Activated T-helper 17 cell treated with anti-CD3 and anti-CD28 coated beads, Interleukin-2, amount 50 U/mL, for 72 hours (primary cell): ENCODE measurements around the gene CCN5. TPM values are rescaled to one million over a fixed set of nuclear protein-coding genes. Genes with fewer than 3 reads are reported as not detected.

Source experiments
- ATAC-seq: fragments of 150-1000 bp; cut with Tn5 transposase; replicated peaks from 2 replicates; pipeline ENCODE4 v1.10.0; 2021; ENCODE audit warnings: mild to moderate bottlenecking, moderate library complexity
- H3K27ac Mint-ChIP-seq: one replicate; pipeline ENCODE4 v1.8.0; 2022; ENCODE audit warnings: mixed read lengths
- H3K27me3 Mint-ChIP-seq: one replicate; pipeline ENCODE4 v1.8.0; 2022; ENCODE audit warnings: mixed read lengths
- H3K36me3 Mint-ChIP-seq: one replicate; pipeline ENCODE4 v1.8.0; 2022; ENCODE audit warnings: low read depth, mild to moderate bottlenecking, mixed read lengths
- H3K4me1 Mint-ChIP-seq: one replicate; pipeline ENCODE4 v1.8.0; 2022; ENCODE audit warnings: mixed read lengths
- H3K4me3 Mint-ChIP-seq: one replicate; pipeline ENCODE4 v1.8.0; 2022; ENCODE audit warnings: mild to moderate bottlenecking, mixed read lengths
- H3K9me3 Mint-ChIP-seq: one replicate; pipeline ENCODE4 v1.8.0; 2022; ENCODE audit warnings: mixed read lengths
- total RNA-seq, 2 donors: library from RNA; stranded (reverse); gene quantifications; one replicate each; pipeline ENCODE4 v1.2.3, GENCODE V29; 2022

Gene CCN5
- total RNA-seq, 2 donors from 2014 or later, result not detected

GRCh38 chr20:44703183-44703925, 11.8 kb upstream of the CCN5 start:
- ATAC-seq, result no peak
- no peak overlapping the region for H3K4me3 Mint-ChIP-seq
- no peak overlapping the region for H3K27ac Mint-ChIP-seq
- H3K4me1 Mint-ChIP-seq, result no peaks in the 10 kb centered on the region
- peaks cover 2% of the 10 kb centered on the region for H3K27me3 Mint-ChIP-seq
- H3K9me3 Mint-ChIP-seq, result no peaks in the 10 kb centered on the region
- H3K36me3 Mint-ChIP-seq, result no peaks in the 10 kb centered on the region

- no peaks in the 10 kb centered on the region for H3K4me1 Mint-ChIP-seq
- H3K4me3 Mint-ChIP-seq, result no peak overlapping the region
- no peaks in the 10 kb centered on the region for H3K9me3 Mint-ChIP-seq
- no peak for ATAC-seq
- peaks cover 2% of the 10 kb centered on the region for H3K27me3 Mint-ChIP-seq
- H3K36me3 Mint-ChIP-seq, result no peaks in the 10 kb centered on the region
- no peak overlapping the region for H3K27ac Mint-ChIP-seq
These were observed 11.1 kb upstream of the CCN5 start for GRCh38 chr20:44703956-44704488.

- Mint-ChIP-seq H3K9me3 (no peaks in the 10 kb centered on the region), H3K4me1 (no peaks in the 10 kb centered on the region), H3K36me3 (no peaks in the 10 kb centered on the region), H3K27ac (no peak overlapping the region), H3K4me3 (no peak overlapping the region), H3K27me3 (peaks cover 2% of the 10 kb centered on the region)
- ATAC-seq, result no peak
These were observed 10.6 kb upstream of the CCN5 start for GRCh38 chr20:44704551-44704971.

- Mint-ChIP-seq H3K27ac (no peak overlapping the region), H3K4me3 (no peak overlapping the region), H3K36me3 (no peaks in the 10 kb centered on the region), H3K27me3 (peaks cover 2% of the 10 kb centered on the region), H3K4me1 (no peaks in the 10 kb centered on the region), H3K9me3 (no peaks in the 10 kb centered on the region)
- ATAC-seq, result no peak
These were observed 9.6 kb upstream of the CCN5 start for GRCh38 chr20:44705364-44706094.

GRCh38 chr20:44706301-44707017, 8.7 kb upstream of the CCN5 start:
- no peaks in the 10 kb centered on the region for H3K9me3 Mint-ChIP-seq
- no peak overlapping the region for H3K27ac Mint-ChIP-seq
- H3K4me3 Mint-ChIP-seq, result no peak overlapping the region
- H3K4me1 Mint-ChIP-seq, result no peaks in the 10 kb centered on the region
- H3K27me3 Mint-ChIP-seq, result peaks cover 2% of the 10 kb centered on the region
- no peaks in the 10 kb centered on the region for H3K36me3 Mint-ChIP-seq
- ATAC-seq, result no peak

GRCh38 chr20:44707018-44707579, 8.1 kb upstream of the CCN5 start:
- no peaks in the 10 kb centered on the region for H3K4me1 Mint-ChIP-seq
- no peak for ATAC-seq
- no peak overlapping the region for H3K27ac Mint-ChIP-seq
- no peak overlapping the region for H3K4me3 Mint-ChIP-seq
- H3K36me3 Mint-ChIP-seq, result no peaks in the 10 kb centered on the region
- peaks cover 2% of the 10 kb centered on the region for H3K27me3 Mint-ChIP-seq
- no peaks in the 10 kb centered on the region for H3K9me3 Mint-ChIP-seq

GRCh38 chr20:44709380-44709779, 5.8 kb upstream of the CCN5 start:
- Mint-ChIP-seq H3K27me3 (no peaks in the 10 kb centered on the region), H3K27ac (no peak overlapping the region), H3K9me3 (no peaks in the 10 kb centered on the region), H3K4me1 (no peaks in the 10 kb centered on the region), H3K4me3 (no peak overlapping the region), H3K36me3 (no peaks in the 10 kb centered on the region)
- no peak for ATAC-seq

GRCh38 chr20:44709797-44710196, 5.4 kb upstream of the CCN5 start:
- no peak overlapping the region for H3K4me3 Mint-ChIP-seq
- ATAC-seq, result no peak
- no peaks in the 10 kb centered on the region for H3K9me3 Mint-ChIP-seq

GRCh38 chr20:44711237-44711636, 3.9 kb upstream of the CCN5 start:
- H3K4me3 Mint-ChIP-seq, result no peak overlapping the region
- no peaks in the 10 kb centered on the region for H3K36me3 Mint-ChIP-seq
- no peaks in the 10 kb centered on the region for H3K27me3 Mint-ChIP-seq
- no peaks in the 10 kb centered on the region for H3K9me3 Mint-ChIP-seq
- no peak for ATAC-seq
- H3K27ac Mint-ChIP-seq, result no peak overlapping the region
- H3K4me1 Mint-ChIP-seq, result no peaks in the 10 kb centered on the region

More at GRCh38 chr20:44709797-44710196, 5.4 kb upstream of the CCN5 start:
- Mint-ChIP-seq H3K4me1 (no peaks in the 10 kb centered on the region), H3K27ac (no peak overlapping the region), H3K27me3 (no peaks in the 10 kb centered on the region), H3K36me3 (no peaks in the 10 kb centered on the region)

GRCh38 chr20:44714102-44714700, 968 bp upstream of the CCN5 start:
- ATAC-seq, result no peak
- Mint-ChIP-seq H3K9me3 (no peaks in the 10 kb centered on the region), H3K27ac (no peak overlapping the region), H3K36me3 (no peaks in the 10 kb centered on the region), H3K27me3 (no peaks in the 10 kb centered on the region), H3K4me3 (no peak overlapping the region), H3K4me1 (no peaks in the 10 kb centered on the region)

GRCh38 chr20:44715499-44716308, 535 bp downstream of the CCN5 start:
- H3K9me3 Mint-ChIP-seq, result no peaks in the 10 kb centered on the region
- H3K27me3 Mint-ChIP-seq, result no peaks in the 10 kb centered on the region
- H3K36me3 Mint-ChIP-seq, result no peaks in the 10 kb centered on the region
- no peak for ATAC-seq
- no peak overlapping the region for H3K4me3 Mint-ChIP-seq
- no peaks in the 10 kb centered on the region for H3K4me1 Mint-ChIP-seq
- H3K27ac Mint-ChIP-seq, result no peak overlapping the region

GRCh38 chr20:44716309-44717106, 1.3 kb downstream of the CCN5 start:
- Mint-ChIP-seq H3K4me3 (no peak overlapping the region), H3K27me3 (no peaks in the 10 kb centered on the region), H3K4me1 (no peaks in the 10 kb centered on the region), H3K27ac (no peak overlapping the region), H3K9me3 (no peaks in the 10 kb centered on the region), H3K36me3 (no peaks in the 10 kb centered on the region)
- no peak for ATAC-seq

GRCh38 chr20:44717986-44718385, 2.8 kb downstream of the CCN5 start:
- H3K4me3 Mint-ChIP-seq, result no peak overlapping the region
- H3K36me3 Mint-ChIP-seq, result no peaks in the 10 kb centered on the region
- ATAC-seq, result no peak
- no peaks in the 10 kb centered on the region for H3K27me3 Mint-ChIP-seq
- H3K27ac Mint-ChIP-seq, result no peak overlapping the region
- no peaks in the 10 kb centered on the region for H3K4me1 Mint-ChIP-seq
- no peaks in the 10 kb centered on the region for H3K9me3 Mint-ChIP-seq
